Activated CD4-positive, CD25-positive, alpha-beta regulatory T cell treated with anti-CD3 and anti-CD28 coated beads, Interleukin-2, amount 50 U/mL, for 72 hours (primary cell): Measurements from ENCODE around the gene KCNAB1.

ENCODE experiments used
- DNase-seq: peaks from one replicate; pipeline ENCODE4 v3.0.0; 2021

Gene KCNAB1

GRCh38 chr3:156471431-156471830 lies 351.1 kb downstream of the KCNAB1 start:
- no peak for DNase-seq

- DNase-seq = no peak
These were observed 351.8 kb downstream of the KCNAB1 start for GRCh38 chr3:156472150-156472549.

- no peak for DNase-seq
These were observed 352.3 kb downstream of the KCNAB1 start for GRCh38 chr3:156472684-156473083.

DNA sequence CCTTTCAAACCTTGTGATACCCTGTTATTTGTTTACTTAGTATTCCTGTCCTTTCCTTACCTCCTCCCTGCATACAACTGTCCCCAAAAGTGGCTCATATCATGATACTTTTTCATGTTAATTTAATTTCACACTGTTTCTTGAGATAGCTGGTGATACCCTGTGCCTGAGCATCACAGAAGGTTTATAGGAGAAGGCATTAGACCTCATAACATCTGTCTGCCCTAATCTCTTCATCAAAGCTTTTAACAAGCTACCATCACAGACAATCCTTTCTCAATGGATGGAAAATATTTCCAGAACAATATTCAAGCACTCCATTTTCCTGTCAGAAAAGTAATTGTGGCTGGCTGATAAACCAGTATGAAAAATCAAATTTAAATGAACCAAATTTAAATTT lies 353.0 kb downstream of the KCNAB1 start:
- no peak for DNase-seq

DNA sequence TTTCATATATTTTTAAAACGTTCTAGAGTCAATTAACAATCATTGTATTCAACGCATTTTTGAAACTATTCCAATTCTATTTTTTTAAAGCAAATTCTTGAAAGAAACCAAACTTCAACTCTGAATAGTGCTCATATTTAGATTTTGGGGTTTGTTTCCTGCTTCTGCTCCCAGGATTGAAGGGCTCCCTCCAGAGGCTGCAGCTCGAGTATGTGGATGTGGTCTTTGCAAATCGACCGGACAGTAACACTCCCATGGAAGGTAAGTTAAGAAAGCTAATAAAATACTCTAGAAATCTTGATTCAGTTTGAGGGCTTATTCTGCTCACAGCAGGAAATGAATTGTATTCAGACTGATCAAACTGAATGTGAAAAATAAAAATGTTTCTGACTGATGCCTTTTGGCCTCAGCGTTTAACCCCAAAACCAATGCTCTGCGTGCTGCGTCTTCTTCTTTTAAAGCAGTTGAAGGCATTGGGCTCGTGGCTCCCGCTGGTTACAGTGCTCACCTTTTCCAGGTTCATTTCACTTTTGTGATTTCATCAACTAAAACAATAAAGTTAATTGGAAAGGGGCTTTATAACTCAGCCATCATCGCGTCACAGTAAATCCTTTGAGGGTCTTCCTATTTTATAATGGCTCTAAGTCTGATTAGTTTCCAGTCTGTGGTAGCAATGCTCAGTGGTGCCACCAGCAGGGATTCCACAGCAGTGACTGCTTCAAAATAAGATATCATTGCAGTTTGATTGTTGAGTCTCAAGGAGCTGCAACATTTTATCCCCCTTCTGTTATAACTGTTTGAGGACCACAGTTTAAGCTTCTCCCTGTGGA lies 354.4 kb downstream of the KCNAB1 start:
- no peak for DNase-seq

DNA sequence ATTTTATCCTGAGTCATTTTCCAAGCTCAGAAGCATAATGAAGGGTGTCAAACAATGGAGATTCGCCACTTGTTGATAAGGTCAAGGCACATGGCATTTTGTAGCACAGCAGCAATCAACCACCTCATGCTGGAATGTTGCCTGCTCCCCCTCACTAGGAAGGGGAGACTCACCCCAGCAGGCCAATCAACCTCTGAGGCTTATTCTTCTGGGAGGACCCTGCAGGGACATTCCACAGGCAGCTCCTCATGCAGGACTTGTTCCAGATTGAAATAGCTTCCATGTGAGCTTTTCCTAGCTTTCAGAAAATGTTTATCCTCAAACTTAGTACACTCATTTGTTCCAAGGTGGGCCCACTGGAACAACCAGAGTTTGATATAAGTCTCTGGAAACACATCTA lies 356.9 kb downstream of the KCNAB1 start:
- no peak for DNase-seq

DNA sequence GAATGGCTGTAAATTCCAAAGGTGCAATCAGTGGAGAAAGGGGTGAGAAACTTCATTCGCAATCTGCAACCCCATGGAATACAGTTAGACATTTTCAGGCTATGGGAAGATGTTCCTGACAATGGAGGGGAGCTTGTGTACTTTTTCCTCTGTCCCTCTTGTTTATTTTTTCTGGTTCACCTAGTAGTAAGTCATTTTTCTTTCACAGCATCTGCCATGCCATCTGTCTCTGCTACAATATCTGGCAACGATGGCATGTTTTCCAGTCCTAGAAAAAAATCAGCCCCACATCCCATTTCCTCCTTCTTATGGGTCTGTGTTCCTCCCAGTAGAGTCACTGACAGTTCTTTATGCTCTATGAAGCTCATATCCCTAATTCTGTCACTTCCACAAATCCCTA lies 358.5 kb downstream of the KCNAB1 start:
- no peak for DNase-seq

GRCh38 chr3:156479604-156480003 lies 359.2 kb downstream of the KCNAB1 start:
- no peak for DNase-seq

GRCh38 chr3:156480949-156481348 lies 360.6 kb downstream of the KCNAB1 start:
- no peak for DNase-seq

GRCh38 chr3:156483002-156483401 lies 362.6 kb downstream of the KCNAB1 start:
- DNase-seq = no peak

- DNase-seq = no peak
These were observed 363.0 kb downstream of the KCNAB1 start for GRCh38 chr3:156483426-156483825.

DNA sequence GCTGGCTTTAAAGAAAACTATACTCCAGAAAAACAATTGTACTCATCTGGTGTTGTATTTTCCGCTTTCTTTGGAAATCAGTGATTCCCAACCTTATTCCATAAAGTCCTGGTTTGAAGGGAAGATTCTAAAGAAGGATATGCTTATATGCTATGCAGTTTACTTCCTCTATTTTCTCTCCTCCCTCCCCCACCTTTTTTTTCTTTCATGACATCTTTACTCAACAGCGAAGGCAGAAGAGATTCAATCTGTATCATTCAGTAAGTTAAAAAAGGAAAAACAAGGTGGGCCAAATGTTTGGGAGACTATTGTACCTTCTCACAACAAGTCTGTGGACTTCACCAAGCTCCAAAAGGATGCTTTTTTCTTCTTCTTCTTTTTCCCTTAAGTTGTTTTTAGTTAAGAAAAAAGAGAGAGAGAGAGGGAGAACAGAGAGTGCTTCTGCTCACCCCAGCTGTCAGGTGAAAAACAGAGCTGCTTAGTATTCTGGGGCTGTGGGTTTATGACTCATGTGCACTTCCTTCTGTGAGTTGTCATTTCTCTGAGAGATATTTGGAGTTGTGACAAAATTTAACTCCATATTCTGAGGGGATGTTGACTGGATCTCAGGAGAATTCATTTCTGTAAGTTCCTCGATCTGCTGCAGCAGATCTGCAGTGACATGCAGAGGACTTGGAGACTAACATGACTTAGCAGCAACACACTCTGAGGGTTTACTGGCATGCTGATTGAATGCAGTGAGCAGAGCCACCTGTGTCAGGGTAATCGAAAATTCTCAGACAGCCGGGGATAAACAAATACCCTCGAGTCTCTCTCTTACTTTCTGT lies 363.8 kb downstream of the KCNAB1 start:
- peak; percentile 34 for DNase-seq

DNA sequence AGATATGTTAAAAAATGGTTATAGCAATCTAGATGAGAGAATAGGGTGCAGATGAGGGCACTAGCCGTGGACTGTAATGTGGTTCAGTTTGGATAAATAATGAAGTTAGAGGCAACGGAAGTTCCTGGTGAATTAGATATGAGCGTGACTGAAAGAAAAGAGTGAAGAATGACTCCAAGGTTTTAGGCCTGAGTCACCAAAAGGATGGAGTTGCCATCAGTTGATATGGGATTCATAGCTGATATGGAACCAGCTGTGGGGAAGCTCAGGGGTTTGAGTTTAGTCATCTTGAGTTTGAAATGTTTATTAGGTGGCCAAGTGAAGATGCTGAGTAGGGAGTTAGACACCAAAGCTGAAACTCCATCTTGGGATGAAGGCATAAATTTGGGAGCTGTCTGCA lies 368.4 kb downstream of the KCNAB1 start:
- no peak for DNase-seq

DNA sequence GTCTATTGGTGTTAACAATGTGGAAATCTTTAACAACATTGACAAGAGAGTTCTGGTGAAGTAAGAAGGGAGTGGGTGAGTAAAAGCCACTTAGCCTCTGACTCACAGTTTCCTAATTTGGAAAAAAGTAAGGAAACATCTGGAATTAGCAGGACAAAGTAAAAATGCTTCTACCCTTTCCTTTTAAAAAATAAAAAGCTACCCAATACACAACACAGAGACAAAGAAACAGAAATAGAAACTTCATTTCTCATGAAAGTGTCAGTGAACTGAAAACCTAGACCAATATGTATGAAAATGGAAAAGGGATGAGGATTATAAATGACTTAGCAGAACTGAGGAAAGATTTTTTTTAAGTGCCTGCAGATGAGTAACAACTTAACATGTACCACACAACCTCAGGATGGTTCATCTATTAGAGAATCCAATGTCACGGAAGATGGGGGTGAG lies 369.1 kb downstream of the KCNAB1 start:
- DNase-seq = no peak

- no peak for DNase-seq
These were observed 370.8 kb downstream of the KCNAB1 start for GRCh38 chr3:156491192-156491591.

- DNase-seq = no peak
These were observed 372.5 kb downstream of the KCNAB1 start for GRCh38 chr3:156492801-156493261.

GRCh38 chr3:156493887-156494286 lies 373.5 kb downstream of the KCNAB1 start:
- DNase-seq = no peak

DNA sequence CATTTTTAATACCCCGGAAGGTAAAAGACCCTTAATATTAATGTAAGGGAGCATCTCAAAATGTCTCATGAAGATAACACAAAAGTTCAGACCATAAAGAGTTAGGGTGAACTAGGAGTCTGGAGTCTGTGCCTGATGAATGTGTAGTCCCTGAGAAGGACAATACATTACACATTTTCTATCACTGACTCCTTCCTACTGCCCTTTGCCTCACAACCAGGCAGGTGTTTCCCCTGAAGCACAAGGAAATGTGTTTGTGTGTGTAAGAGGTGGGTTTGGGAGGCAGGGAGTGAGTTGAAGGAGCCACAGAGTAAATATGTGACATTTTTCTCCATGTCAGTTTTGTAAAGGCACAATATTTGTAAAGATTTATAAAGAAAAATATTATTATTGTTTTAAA lies 375.4 kb downstream of the KCNAB1 start:
- no peak for DNase-seq

- DNase-seq = no peak
These were observed 376.9 kb downstream of the KCNAB1 start for GRCh38 chr3:156497326-156497725.

DNA sequence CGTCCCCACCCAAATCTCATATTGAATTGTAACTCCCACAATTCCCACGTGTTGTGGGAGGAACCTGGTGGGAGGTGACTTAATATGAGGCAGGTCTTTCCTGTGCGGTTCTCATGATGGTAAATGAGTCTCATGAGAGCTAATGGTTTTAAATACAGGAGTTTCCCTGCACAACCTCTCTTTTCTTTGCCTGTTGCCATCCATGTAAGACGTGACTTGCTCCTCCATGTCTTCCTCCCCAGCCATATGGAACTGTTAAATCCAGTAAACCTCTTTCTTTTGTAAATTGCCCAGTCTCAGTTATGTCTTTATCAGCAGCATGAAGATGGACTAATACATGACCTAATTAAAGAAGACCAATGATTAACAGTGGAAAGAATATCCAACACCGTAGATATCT lies 377.9 kb downstream of the KCNAB1 start:
- DNase-seq = no peak

- no peak for DNase-seq
These were observed 386.9 kb downstream of the KCNAB1 start for GRCh38 chr3:156507285-156507684.

GRCh38 chr3:156509189-156510174 lies 389.1 kb downstream of the KCNAB1 start:
- DNase-seq = no peak
